Nucleus accumbens (tissue), 56 donors: ENCODE data around the gene PLAAT3.
"Not testable (repeated sequence)": the region's sequence is repeated elsewhere in the genome, so short reads cannot be mapped to it uniquely, and the experiment has no call there.

Source experiments
- DNase-seq, 56 donors: peaks; one replicate each; lab custom pipeline; 2025; lab: John Stamatoyannopoulos, UW

PLAAT3 gene

DNA sequence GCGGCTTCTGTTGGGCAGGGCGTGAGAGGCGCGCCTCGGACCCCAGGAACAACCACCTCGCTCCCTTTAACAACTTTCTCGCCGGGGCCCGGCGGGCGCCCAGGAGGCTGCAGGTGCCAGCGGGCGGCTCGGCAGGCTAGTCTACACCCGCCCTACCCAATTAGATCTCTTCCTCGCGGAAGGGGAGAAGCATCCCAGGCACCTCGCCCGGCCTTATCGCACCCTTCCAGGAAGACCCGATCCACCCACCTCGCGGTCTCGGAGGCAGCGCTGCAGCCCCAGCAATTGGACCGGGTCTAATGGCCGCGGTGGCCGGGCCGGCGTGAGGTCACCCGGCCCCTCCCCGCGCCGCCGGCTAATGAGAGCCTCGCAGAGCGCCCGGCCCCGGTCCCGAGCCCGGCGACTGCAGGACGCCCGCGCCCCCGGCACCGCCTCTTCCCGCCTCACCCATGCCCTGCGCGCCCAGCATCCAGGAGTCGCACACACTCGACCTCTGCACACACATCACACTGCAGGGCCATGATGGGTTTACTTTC is at the start of gene PLAAT3:
PLAAT3 (minus strand) TSS at position 298 of the 536 bp plus-strand sequence. CDS start 419 bp downstream, outside the sequence.
- peak in 51 of 56 donors; percentile 36 to 87 (median 73) for DNase-seq

DNA sequence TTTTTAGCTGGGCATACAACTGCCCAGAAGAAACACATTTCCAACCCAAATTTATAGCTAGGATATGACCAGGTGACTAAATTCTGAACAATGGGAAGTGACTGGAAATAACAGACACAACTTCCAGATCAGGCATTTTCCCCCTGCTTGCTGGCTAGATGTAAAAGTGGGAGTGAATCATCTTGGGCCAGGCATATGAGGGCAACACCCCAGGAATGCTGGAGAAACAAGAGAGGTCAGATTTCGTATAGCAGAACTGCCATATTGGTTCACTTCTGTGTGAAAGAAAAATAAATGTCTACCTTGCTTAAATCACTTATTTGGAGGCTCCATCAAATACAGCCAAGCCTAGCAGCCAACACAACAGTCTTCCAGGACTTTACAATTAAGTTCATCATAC is 49.6 kb upstream of the PLAAT3 start:
- DNase-seq: no peak

DNA sequence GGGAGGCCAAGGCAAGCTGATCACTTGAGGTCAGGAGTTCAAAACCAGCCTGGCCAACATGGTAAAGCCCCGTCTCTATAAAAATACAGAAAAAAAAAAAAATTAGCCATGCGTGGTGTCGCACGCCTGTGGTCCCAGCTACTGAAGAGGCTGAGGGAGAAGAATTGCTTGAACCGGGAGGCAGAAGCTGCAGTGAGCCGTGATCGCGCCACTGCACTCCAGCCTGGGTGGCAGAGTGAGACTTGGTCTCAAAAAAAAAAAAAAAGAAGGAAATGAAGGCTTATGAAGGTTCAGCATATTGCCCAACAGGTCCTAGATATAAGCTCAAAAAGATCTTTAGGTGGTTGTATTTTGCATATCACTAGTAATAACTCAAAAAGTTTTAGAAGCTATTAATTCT is 46.7 kb upstream of the PLAAT3 start:
- DNase-seq: no peak

DNA sequence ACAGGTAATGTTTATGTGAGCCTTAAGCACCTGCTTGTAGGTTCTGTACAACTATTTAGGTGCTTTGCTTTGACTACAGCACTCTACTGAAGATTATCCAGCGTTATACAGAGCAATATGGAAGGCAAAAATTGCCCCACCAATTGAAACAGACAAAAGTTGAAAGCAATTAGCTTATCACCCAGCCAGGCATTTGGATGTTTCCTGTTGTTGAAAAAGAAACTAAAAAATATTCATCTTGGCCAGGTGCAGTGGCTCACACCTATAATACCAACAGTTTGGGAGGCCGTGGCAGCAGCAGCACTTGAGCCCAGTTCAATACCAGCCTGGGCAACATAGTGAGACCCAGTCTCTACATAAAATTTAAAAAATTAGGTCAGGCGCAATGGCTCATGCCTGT is 38.4 kb upstream of the PLAAT3 start:
- DNase-seq: no peak

DNA sequence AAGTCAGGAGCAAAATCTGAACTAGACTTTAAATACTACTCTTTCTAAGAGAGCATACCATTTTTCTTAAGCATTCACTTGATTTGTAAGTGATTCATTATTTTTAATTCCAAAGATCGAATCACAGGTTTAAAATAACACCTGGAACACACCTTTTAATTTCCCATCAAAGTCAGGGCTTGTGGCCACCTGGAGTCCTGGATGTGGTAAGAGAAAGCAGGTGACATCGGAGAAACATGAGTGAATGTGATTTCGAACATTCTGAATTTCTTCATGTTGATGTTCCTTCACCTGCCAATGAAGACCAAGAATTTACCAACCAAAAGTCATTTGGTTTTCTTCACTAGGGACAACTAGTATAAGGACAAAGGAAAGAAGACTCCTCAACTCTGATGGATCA is 29.0 kb upstream of the PLAAT3 start:
- DNase-seq: no peak

DNA sequence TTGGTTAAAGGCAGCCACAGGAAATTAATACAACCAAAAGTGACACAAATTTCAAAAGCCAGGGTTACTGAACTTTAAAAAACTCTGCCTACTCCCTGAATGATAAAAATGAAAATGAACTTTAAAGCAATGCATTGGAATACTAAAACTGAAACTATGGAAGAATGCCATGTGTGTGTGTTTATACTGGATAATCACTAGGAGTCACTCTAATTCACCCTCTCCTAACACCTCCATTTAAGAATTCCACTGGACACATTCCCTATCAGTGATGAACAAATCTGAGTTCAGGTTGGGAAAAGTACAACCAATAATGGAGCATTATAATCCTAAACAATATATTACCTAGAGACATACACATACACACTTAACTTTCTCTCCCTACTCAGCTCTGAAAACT is 27.5 kb upstream of the PLAAT3 start:
- DNase-seq: no peak

DNA sequence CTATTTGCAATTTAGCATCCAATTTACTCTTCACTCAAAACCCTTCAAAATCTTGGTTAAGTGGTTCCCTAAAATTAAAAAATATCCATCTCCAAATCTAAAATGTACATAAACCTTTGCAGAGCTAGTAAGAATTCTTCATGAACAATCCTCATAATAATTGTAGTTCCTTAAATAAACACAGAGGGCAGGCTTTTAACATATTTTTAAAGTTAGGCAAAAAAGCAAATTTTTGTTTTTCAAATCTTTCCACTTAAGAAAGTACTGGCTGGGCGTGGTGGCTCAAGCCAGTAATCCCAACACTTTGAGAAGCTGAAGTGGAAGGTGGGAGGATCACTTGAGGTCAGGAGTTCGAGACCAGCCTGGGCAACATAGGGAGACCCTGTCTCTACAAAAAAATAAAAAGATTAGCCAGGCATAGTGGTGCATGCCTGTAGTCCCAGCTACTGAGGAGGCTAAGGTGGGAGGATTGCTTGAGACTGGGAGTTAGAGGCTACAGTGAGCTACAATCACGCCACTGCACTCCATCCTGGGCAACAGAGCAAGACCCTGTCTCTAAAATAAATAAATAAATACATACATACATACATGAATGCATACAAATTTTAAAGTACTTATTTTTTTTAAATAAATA is 25.1 kb upstream of the PLAAT3 start:
- DNase-seq: no peak

DNA sequence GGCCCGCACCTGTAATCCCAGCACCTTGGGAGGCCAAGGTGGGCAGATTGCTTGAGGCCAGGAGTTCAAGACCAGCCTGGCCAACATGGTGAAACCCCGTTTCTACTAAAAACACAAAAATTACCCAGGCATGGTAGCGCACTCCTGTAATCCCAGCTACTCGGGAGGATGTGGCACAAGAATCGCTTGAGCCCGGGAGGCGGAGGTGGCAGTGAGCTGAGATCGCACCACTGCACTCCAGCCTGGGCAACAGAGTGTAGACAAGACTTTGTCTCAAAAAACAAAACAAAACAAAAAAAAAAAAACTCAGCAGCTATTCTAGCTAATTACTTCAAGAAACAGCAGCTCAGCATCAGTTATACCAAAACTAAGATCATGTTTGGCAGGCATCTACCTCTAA is 24.2 kb upstream of the PLAAT3 start:
- not testable (repeated sequence) for DNase-seq

DNA sequence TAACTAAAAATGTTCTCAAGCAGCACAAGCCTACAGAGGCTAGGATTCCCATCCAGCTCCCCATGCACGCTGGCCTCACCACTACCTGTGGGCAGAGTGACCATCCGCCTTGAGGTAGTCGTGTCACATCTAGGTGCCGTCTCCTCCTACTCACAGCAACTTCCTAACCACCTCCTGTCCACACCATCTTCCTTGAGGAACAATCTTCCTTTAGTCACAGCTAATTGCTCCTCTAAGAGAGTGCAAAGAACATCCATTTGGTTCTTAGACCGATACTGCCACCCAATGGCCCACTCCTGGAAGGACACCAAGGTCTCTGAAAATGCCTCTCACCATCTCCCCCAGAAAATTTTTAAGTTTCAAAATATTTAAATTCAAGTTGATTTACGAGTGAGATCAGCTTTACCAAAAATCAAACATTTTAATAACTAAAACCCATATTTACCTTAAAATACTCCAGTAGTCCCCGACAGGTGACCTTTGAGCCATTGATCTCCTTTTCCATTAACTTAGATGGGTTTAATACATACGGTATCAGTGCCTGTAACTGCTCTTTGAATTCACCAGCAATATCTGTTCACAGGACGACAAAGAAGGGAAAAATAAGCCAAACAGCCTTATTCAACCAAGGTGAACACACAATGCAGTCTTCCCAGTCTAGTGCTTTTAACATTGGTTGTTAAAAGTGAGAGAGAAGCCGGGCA is 21.7 kb upstream of the PLAAT3 start:
- DNase-seq: peak in 49 of 56 donors; percentile 9 to 83 (median 49)

DNA sequence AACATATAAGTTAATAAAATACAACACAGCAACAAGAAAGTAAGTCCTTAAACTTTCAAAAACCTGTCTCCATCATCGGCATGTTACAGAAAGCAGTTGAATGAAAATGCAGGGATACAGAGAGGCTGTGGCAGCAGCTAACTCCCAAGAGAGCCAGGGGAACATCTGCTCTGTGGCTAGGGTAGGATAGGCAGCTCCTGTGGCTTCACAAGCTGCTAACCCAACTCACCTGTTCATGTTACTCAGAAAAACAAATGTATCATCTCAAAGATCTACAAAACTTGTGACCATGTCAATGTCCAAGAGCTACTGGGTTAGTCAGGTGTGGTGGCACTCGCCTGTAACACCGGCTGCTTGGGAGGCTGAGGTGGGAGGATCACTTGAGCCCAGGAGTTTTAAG is 15.2 kb upstream of the PLAAT3 start:
- no peak for DNase-seq

DNA sequence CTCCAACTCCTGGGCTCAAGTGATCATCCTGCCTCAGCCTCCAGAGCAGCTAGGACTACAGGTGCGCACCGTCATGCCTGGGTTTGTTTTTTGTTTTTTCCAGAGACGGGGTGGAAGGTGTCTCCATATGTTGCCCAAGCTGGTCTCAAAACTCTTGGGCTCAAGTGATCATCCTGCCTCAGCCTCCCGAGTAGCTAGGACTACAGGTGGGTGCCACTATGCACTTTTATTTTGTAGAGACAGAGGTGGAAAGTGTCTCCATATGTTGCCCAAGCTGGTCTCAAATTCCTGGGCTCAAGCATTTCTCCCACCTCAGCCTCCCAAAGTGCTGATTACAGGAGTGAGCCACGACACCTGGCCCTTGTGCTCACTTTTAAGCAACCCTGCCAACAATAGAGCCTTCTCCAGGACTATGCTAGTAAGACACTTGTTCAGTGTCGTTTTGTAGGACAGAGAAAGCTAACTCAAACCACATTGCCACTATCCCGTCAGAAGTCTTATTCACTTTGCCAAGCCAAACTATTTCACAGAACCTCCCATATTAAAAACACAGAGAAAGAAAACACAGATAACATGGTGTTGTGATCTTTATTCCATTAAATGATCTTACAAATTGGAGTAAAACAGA is 9.4 kb upstream of the PLAAT3 start:
- no peak for DNase-seq

DNA sequence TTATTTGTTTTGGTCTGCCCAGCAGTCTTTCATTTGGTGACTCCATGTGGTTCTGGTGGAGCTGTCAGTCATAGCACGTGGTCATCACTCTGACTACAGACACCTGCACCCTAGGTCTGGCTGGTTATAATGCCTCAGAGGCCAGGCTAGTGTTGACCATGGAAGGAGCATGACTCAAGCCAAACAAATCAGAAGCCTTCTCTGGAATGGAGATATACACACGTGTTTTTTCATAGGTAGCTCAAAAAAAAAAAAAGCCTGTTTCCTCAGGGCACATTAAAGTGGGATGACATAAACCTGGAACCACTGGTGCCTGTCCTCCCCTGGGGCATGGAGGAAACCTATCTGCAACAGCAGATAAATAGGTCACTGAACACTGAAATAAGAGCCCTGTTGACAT is 8.1 kb upstream of the PLAAT3 start:
- DNase-seq: no peak

DNA sequence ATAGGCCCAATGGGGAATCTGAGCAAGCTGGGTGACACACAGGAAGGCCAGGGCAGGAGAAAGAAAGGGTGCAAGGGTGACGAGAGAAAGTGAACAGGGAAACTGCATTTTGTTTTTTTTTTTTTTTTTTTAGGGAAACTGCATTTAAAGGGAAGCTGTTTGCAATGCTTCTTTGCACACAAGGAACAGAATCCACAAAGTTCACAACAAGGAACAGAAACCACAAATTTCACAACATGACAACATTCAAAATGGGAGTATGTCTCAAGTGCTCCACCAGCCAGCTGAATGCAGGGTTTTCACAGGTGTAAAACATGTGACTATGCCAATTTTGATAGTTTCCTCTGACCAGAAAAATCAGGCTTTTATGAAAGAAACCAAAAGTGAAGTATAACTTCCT is 6.8 kb upstream of the PLAAT3 start:
- no peak for DNase-seq

DNA sequence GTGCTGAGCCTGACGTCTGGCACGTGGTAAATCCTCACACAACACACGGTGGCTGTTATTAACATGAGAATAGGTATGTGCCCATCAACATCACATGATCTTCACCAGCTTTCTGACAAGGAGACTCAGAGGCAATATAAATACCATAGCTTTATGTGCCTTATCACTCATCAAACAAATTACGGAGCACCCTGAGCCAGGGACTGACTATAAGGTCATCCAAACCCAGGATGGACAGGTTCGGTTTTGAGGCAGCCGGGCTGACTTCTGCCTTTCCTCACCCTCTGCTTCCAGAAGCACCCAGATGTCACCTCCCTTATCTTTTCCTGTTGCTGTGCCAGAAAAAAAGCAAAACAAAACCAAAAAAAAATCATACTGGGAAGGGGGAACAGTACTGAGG is 5.7 kb upstream of the PLAAT3 start:
- no peak for DNase-seq

DNA sequence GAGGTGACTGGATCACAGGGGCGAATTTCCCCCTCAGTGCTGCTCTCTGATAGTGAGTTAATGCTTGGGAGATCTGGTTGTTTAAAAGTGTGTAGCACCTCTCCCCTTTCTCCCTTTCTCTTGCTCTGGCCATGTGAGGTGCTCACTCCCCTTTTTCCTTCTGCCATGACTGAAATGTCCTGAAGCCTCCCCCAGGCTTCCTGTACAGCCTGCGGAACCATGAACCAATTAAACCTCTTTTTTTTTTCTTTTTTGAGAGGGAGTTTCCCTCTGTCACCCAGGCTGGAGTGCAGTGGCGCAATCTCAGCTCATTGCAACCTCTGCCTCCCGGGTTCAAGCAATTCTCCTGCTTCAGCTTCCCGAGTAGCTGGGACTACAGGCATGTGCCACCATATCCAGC is 3.5 kb upstream of the PLAAT3 start:
- DNase-seq: not testable (repeated sequence)

DNA sequence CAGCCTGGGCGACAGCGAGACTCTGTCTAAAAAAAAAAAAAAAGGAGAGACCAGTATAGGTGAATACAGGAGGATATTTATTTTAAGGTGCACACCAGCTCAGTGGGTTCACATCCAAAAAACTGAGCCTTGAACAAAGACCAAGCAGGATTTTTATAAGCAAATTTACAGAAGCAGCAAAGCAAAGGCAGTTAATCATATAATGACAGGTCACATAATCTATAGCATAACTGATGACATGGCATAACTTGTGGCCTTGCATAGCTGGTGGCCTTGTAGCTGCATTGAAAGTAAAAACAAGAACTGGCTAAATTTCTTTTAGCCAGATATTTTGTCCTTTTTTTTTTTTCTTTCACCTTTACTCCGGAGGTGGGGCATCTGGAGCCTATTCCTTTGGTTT is 2.7 kb upstream of the PLAAT3 start:
- no peak for DNase-seq

DNA sequence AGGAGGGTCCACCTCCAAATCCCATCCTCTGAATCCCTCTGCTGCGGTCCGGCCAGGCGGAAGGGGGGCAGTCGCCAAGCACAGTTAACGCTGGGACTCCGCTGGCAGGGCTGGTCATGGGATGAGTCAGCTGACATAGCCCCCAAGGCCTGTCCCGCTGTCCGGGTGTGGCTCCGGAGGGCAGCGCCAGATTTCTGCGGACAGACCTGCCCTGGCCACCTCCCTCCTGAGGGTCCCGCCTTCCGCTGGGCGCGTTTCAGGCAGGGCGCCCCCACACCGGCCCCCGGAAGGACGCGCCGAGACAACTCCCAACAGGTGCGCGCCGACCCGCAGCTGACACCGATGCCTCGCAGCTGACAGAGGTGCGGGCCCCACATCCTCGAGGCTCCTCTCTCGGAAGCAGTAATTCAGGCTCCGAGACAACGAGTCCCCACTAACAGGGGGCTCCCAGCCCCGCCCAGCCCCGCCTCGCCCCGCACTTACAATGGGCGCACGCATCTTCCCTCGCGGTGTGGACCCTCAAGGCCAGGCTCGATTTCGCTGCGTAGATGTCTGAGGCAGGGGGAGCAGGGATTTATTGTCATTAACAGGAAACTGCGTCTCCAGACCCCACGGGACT is 607 bp downstream of the PLAAT3 start:
- DNase-seq: peak in 51 of 56 donors; percentile 46 to 85 (median 76)

DNA sequence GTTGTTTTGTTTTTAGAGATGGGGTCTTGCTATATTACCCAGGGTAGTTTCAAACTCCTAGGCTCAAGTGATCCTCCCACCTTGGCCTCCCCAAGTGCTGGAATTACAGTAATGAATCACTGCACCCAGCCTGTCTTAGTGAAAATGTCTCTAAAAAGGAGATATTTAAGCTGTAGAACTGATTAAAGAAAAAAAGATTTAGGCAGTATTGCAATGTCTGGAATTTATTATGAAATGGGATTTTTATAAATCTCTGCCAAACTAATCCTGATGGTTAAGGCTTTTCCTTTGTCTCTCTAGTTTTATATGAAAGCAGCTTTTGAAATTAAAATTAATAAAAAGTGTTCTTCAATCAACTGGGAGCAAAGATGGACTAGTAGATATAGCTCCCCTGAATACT is 2.1 kb downstream of the PLAAT3 start:
- no peak for DNase-seq

DNA sequence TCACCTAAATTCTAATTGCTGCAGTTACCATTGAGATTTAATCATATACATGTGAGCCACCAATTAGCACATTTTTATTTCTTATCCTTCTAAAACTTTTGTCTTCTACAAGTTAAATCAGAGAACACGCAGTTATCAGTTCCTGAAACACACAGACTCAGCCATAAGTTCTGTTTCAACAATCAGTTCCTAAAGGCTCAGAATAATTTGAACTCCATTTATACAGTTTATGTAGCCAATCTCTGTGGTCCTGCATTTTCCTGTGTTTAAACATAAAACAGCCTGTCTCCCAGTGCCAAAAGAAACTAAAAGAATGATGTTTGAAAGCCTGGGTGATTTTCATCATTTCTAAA is 2.9 kb downstream of the PLAAT3 start:
- DNase-seq: no peak

DNA sequence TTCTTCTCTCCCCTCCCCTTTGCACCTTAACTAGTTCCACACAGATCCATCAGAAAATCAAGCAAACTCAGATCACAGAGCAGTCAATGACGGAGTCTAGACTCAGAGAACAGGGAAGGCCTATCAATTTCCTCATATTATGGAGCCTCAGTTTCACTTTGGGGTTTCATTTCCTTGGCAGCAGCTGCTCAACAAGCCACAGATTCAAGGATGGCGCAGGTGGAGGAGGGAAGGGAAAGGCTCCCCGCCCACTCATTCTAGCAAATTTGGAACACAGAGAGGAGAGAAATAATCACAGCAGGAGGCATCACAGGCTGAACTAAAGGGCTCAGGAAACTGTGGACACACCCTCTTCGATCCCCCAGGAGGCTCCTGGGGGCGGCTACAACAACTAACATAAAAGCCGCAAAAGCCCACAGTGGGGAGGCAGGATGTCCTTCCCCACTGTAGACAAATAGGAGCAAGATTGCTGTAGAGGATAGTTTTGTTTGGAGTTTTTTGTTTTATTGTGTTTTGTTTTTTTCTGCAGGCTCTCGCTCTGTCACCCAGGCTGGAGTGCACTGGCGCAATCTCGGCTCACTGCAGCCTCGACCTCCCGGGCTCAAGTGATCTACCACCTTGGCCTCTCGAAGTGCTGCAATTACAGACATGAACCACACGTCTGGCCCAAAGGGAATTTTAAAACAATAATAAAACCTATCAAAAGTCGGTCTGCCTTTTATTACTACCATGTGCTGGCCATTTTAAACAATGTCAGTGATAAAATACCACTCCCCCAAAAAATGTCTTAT is 3.4 kb downstream of the PLAAT3 start:
- DNase-seq: peak in 27 of 56 donors; percentile 16 to 67 (median 40)
